Stimulated activated CD4-positive, alpha-beta T cell treated with anti-CD3 and anti-CD28 coated beads, TNF-alpha, amount 100 ng/mL, for 1 hour (primary cell): ENCODE data around the gene CPNE4.
"Not testable (repeated sequence)": the region's sequence is repeated elsewhere in the genome, so short reads cannot be mapped to it uniquely, and the experiment has no call there.

ENCODE experiments used
- DNase-seq, 3 donors: peaks; one replicate each; pipeline ENCODE4 v3.0.0-alpha.2; 2020; ENCODE audit warnings: low read depth in 3 of 3, low spot score in 1 of 3

Gene CPNE4

DNA sequence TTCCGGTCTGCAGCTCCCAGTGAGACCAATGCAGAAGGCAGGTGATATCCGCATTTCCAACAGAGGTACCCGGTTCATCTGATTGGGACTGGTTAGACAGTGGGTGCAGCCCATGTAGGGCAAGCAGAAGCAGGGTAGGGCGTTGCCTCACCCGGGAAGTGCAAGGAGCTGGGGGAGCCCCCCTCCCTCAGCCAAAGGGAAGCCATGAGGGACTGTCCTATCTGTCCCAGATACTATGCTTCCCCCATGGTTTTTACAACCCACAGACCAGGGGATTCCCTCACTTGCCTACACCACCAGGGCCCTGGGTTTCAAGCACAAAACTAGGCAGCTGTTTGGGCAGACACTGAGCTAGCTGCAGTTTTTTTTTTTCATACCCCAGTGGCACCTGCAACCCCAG lies 71.8 kb downstream of the CPNE4 start:
- no peak for DNase-seq

DNA sequence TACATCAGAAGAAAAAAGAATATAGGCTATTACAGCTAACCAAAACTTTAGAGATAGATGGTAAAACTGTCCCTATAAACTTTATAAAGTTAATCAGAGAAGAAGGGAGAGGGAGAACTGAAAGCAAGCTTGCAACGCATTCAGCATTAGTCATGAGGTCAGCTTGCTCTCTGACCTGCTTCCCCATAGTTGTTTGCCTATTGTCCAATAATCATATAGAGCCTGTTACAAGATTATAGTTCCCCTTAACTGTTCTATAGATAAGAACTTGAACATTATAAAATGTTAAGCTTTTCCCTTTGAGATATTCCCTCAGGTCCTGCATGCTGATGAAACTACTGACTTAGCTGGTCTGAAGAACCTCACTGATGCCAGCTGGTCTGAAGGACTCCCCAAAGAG lies 74.5 kb downstream of the CPNE4 start:
- DNase-seq = no peak

DNA sequence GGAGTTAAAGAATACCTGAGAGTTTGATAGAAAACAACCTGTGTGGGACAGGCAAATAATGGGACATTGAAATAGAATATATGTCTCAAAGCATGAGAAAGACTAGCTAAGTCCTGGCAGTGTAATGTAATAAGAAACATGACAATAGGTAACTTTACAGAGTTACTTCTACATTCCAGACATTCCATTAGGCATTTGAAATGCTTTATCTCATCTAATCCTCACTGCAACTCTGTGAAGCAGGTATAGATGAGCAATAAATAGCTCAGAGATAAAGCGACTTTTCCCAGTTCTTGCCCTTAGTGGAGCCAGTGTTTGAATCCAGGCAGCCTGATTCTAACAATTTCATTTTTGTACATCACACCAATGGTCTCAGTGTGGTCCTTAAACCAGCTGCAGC lies 76.8 kb downstream of the CPNE4 start:
- DNase-seq = no peak

DNA sequence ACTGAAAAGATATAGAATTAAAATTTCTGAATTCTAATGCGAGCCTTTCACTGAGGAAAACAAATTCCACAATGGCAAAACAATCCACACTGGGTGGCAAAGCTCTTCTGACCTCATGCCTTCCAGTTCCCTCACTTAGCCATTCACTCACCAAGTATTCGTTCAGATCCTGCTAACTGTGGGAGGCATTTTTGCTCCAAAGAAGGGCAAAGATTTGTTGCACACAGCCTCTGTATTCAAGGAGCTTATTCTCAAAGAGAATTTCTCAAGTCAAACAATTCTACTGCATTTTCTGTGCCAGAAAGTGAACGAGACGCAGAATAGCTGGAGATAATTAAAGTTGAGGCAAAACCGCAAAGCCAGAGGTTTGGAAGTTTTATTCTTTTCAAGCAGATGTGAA lies 77.3 kb downstream of the CPNE4 start:
- no peak for DNase-seq

DNA sequence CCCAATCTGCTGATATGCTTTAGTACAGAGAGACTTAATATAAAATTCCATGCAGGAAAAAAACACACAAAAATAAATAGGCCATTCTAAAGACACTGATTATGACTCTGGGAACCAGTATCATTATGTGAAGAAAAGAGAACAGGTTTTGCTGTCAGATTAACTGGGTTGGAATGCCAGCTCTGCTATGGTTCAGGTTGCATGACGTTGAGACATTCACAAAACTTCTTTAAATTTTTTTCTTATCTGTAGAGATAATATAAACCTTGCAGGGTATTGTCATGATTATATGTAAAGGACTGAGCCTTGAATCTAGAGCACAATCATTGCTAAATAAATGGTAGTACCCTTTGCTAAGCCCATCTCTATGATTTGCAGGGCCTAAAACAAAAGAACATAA lies 86.0 kb downstream of the CPNE4 start:
- no peak for DNase-seq

DNA sequence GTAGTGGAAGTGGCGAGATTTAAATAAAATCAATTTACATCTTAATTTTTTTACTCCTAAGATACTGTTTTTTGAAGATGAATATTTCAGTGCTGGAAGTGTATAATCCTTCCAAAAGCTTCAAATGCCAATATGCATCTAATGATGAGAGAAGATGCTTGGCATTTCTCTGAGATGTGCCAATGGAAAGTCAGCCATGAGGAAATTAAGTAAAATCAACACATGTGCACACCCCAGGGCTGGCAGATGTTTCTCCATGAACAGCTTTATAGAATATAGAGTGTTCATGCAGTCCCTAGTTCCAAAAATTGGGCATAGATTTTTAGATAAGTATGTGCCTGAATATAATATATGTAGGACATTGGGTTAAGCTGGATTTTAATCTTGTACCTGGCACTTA lies 90.1 kb downstream of the CPNE4 start:
- DNase-seq = no peak

DNA sequence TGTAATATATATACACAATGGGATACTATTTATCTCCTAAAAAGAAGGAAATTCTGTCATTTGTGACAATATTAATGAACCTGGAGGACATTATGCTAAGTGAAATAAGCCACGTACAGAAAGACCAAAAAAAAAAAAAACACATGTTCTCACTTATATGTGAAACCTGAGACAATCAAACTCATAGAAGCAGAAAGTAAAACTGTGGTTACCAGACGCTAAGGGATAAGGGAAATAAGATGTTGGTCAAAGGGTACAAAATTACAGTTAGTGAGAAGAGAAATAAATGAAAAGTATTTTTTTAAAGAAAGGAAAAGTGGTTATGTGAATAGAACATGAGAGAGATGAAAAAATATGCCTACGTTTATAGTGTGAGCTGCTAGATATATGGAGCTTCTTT lies 101.1 kb downstream of the CPNE4 start:
- DNase-seq = no peak

DNA sequence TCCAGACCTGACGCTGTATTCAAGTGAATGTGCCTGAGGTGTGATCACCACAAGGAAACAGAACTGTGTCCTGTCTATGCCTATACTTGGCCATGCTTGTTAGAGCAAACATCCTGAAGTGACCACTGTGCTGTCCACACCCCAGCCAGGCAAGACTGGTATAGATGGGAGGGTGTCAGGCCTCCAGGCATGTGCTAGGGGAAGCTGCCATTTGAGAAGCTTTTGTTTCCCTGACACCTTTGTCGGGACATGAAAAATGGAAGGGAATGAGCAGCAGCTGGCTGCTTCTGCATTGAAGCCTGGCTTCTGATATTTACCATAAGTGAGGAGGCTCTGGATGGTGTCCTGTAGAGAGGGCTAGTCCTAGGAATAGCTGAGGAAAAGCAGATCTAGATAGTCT lies 106.2 kb downstream of the CPNE4 start:
- no peak for DNase-seq

DNA sequence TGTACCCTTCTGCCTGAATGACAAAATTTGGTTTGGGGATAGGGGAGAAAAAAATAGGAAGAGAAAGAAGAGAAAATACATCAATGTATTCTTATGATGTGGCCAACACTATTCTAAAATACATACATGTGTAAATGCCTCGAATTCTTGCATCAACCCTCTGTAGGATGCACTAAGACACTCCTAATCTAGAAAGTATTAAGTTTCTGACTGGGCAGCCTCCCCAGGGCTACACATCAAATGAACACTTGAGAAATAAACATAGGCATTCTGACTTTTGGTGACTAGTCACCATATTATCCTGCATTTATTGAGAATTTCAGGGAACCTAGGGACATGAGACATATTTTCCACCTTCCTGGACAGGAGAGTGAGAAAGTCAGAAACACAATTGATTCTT lies 109.2 kb downstream of the CPNE4 start:
- no peak for DNase-seq

DNA sequence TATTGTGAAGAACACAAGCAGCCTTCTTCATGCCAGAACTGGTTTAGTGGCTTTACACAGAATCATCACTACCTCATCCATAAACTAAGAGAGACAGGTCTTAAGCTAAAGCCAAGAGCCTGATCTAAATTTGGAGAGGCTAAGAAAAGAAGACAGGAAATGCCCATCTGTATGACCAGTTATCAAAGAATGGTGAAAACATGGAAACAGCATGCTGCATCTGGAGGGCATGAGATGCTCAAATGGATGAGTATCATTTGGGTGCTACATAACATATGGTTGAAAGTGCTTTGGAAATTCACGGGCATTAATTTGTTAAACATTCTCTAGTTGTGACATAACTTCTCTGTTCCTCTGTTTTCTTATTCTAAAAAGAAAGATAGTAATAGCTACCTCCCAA lies 112.5 kb downstream of the CPNE4 start:
- no peak for DNase-seq

DNA sequence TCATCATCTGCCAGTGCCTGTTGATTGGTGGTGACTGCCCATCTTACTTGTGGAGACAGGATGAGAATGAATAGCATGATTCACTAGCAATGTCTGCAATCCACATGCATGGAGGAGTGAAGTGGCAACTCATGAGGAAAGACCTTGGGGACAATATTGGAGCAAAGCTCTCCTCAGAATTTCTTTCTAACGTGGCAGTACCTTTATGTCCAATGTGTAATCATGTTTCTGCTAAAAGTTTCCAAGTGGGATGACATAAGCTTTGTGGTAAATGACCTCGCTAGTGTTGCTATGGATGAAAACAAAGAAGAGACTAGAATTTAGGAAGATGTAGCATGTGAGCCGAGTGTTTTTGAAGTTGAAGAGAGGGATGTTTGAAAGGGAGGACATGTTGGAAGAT lies 117.8 kb downstream of the CPNE4 start:
- DNase-seq = no peak

DNA sequence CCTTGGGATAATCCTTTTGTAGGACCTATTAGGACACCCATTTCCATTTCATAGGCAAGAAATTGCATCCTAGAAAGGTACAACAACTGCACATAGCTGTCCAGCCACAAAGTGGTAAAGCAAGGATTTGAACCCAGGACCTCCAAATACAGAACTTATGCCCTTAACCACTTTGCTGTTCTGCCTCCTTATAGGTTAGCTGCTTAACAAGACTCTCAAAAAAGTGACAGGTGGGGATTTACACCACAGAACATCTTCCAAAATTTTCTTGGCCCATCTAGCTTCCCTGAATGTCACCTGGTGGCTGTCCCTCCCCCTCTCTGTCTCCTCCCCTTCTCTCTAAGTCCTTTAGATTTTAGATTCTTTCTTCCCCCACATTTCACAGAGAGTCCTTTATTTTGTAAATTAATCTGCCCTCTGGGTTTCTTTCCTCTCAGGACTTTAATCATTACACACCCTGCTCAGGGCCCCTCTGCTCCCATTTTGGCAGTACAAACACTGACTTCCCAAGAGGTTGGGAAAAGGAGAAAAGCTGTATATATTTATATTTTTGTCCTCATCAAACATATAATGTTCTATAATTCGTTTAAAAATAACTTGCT lies 120.6 kb downstream of the CPNE4 start:
- DNase-seq = no peak

DNA sequence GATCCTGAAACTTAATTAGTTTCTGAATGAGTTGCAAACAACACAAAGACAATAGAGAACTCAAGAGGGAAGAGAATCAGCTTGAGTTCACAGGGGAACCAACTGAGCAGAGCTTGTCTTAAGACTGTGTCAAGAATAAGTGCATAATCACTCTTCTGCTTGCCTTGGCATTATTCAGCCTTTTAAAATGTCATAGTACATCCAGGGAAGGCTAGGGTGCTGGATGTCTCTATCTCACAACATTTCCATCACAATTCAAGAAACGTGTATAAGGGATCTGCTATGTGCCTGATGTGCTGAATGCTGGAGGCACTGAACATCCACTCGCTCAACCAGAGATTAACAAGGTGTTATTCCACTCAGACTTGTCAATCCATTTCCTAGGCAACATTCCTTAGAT lies 122.6 kb downstream of the CPNE4 start:
- DNase-seq = no peak

DNA sequence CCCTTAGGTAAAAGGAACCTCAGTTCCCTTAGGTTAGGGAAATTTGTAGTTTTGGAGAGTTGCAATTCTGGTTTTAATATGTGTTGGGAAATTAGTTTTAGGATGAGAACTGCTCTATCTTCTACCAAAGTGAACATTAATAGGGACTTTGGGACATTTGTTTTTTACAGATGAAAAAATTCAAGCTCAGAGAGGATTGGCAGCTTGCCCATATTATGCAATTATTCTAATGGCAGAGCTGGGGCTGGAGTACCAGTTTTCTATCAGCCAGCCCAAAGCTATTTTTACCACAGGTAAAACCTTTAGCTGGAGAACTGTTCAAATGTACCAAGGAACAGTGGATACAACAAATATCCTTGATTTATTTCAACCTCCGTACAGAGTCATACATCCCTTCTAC lies 127.0 kb downstream of the CPNE4 start:
- DNase-seq = no peak

DNA sequence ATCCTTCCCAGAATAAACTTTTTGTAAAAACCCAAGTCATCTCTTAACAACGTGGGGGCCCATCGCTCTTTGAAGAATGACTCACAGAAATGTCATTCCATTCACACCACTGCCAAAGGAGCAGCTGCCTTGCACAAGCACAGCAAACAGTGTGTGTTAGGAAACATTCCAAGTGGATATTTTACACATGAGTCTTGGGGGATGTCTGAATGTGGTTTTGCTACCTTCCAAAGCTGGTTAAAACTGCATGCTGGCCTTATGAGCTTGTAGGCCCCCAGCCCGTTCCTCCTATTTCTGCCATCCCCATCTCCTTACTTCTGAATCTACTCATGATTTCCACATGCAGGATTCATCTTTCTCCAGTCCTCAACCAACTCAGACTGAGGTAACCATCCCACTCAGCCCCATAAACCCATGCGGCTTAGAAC lies 130.8 kb downstream of the CPNE4 start:
- DNase-seq = no peak

DNA sequence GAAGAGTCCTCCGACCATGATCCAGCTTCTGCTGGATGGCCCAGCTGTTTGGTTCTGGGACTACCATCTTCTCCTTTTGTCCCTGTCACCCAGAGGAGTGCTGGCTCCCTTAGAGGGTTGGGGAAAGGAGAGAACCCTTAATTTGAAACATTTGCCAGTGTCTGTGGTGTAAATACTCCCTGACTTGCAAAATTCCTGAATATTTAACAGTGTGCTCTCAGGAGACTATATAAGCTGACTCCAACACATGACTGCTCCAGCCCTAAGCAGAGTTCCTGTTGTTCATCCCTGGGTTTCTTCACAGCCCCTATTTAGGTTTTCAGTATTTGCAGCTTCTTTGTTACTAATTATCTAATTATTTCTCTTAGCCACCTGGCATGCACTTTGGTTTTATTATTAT lies 133.1 kb downstream of the CPNE4 start:
- no peak for DNase-seq

DNA sequence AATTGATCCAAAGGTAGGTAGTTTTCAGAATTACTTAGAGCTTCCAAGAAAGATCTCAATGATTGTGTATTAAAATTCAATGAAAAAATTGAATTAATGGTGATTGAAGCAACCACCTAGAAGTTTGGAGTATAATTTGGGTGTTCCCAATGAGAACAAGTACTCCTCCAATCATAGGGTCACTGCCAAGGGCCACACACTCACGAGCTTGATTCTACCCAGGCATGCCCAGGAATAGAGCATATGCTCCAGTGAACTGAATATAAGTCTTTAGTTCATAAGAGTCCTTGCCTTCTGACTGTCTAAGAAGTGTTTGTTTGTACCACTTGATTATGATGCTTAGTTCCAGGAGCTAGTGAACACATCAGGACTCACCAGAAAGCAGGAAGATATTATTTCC lies 133.9 kb downstream of the CPNE4 start:
- no peak for DNase-seq

DNA sequence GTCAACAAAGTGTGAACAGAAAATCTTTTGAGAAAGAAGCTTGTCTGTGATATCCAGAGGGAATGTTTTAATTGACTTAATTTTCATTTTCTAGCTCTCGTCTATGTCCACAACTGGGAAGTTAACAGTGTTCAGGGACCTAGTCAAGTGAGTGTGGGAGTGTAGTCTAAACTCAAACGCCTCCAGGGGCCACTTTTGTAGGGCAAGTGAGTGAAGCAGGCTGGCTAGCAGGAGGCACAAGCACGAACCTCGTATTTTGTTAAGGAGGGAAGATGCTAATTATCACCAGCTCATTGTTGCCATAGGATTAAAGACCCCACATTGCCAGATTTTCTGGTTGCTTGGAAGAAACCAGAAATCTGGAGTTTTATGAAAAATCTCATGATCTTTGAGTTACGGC lies 135.8 kb downstream of the CPNE4 start:
- no peak for DNase-seq

DNA sequence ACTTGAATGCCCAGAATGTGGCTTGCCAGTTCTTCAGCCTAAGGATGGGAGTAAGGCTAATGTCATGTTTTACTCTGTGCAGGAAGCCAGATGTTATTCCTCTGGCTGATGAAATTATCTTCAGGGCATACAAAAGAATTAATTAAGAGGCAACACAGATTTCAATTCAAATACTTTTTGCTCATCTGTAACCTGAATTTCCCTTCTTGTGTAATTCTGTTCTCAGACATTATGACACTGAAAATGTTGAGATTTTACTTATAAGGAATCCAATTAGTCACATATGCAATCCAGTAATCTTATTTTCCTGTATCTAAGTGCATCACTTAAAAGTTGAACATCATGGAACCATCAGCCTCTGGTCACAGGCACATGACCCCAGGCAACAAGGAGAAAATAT lies 136.5 kb downstream of the CPNE4 start:
- DNase-seq = no peak

DNA sequence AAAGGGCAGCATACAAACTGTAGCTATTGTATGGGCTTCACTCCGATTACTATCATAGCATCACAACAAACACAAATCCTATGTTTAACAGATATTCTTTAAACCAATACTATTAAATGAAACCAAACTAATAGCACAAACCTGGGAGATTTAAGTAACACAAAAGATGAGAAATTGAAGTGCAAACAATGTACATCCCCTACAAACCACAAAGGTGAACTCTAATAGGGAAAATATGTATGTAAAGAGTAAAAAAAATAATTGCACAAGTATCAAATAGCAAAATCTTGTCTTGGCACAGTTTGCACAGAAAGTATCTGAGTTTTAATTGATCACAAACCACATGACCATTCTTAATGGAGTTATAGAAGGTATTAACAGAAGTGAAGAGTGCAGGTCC lies 138.5 kb downstream of the CPNE4 start:
- DNase-seq = no peak

DNA sequence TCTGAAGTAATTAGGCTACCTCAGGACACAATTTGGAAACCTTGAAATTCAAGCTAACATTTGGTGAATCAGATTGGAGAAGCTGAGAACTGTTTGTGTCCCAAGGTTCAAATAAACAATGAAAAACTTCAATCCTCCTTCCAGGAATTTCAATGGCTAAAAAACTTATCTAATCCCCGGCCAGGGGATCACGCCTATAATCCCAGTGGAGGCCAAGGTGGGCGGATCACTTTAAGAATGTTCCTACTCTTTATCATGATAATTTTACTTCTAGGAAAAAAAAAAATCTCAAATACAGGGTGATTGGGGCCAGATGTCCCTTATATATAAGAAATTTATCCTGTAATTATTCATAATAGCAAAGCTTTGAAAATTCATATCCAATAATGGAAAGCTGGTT lies 139.0 kb downstream of the CPNE4 start:
- no peak for DNase-seq

DNA sequence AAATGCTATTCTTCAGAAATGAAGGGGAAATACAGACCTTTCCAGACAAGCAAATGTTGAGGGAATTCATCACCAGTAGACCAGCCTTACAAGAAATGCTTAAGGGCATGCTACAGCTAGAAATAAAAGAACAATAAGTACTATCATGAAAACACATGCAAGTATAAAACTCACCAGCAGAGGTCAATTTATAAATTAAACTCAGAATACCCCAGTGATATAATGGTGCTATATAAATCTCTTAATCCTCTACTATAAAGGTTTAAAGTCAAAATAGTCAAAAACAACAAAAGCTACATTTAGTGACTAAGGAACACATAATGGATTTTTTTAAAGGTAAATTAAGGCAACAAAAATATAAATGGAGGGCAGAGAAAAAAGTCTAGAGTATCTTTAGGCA lies 142.5 kb downstream of the CPNE4 start:
- DNase-seq = no peak

DNA sequence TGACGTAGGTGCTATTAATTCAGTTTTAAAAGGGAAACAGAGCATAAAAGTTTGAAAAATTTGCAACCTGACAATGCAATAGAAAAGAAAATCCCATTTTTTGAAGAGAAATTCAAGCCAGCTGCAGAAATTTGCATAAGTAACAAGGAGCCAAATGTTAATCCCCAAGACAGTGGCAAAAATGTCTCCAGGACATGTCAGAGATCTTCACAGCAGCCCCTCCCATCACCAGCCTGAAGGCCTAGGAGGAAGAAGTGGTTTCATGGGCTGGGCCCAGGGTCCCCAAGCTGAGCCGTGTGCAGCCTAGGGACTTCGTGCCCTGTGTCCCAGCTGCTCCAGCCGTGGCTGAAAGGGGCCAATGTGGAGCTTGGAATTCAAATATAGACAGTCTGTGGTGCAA lies 148.9 kb downstream of the CPNE4 start:
- DNase-seq = not testable (repeated sequence)
